K562 (cell line): ENCODE data around the gene CNTNAP3B. TPM values are rescaled to one million over a fixed set of nuclear protein-coding genes. Genes with fewer than 3 reads are reported as not detected.
"Not testable (repeated sequence)": the region's sequence is repeated elsewhere in the genome, so short reads cannot be mapped to it uniquely, and the experiment has no call there.

ENCODE experiments used
- ATAC-seq: fragments of 200-7000 bp; cut with Tn5 transposase; 3 replicates; pipeline ENCODE4 v1.9.1; 2020; ENCODE audit warnings: moderate library complexity
- BruUV-seq: library from RNA; stranded (reverse); fragments of 400-500 nt; replicated peaks from 2 replicates; lab custom pipeline; 2021; lab: Mats Ljungman, UMichigan
- CTCF ChIA-PET: fragments of 300-600 bp; formaldehyde crosslinking; extraction: SDS; loops from one replicate; lab custom pipeline; 2021; ENCODE audit warnings: low intra/inter-chr PET ratio; lab: Yijun Ruan, JAX
- POLR2A ChIA-PET: fragments of 300-600, 350-650 bp; sonication (Branson Sonifier 250); formaldehyde crosslinking; extraction: SDS; loops from one replicate; lab custom pipeline; 2021; ENCODE audit warnings: antibody characterized with exemption, inconsistent platforms; lab: Yijun Ruan, JAX
- DNase-seq, 4 experiments: peaks; one replicate each; pipeline versions ENCODE4 v3.0.0 to v3.0.0-alpha.2; 2011 to 2018; ENCODE audit warnings: low spot score in 3 of 4, mixed read lengths in 3 of 4; ENCODE audit errors: extremely low read depth in 1 of 4
- FAIRE-seq: peaks from 2 replicates; lab custom pipeline; 2011; peaks lifted over from hg19 to GRCh38; lab: Jason Lieb, UNC
- H2AFZ ChIP-seq: 2 replicates; pipeline ENCODE4 v1.6.0; 2011; ENCODE audit warnings: low read depth, low read length, control low read depth, inconsistent platforms
- H3K27ac ChIP-seq: fragments of 200-600 bp; 3 replicates; pipeline ENCODE4 v1.8.0; 2011; ENCODE audit warnings: low read depth, mild to moderate bottlenecking, control low read depth, inconsistent platforms, low read length, moderate library complexity, mixed read lengths; ENCODE audit errors: extremely low read depth
- H3K27me3 ChIP-seq, 2 experiments: fragments of 300-600 bp in 1 of 2; 2 replicates in 1 of 2; 3 replicates in 1 of 2; pipeline versions ENCODE4 v1.6.0 to v1.8.0; 2011; ENCODE audit warnings: inconsistent platforms in 2 of 2, low read length in 2 of 2, mild to moderate bottlenecking in 1 of 2, mixed read lengths in 1 of 2, moderate library complexity in 1 of 2; ENCODE audit not compliant: control insufficient read depth in 2 of 2, insufficient read depth in 2 of 2
- H3K36me3 ChIP-seq: fragments of 300-600 bp; 3 replicates; pipeline ENCODE4 v1.8.0; 2011; ENCODE audit warnings: mild to moderate bottlenecking, low read length, inconsistent platforms; ENCODE audit not compliant: control insufficient read depth, insufficient read depth
- H3K4me1 ChIP-seq, 2 experiments: fragments of 200-600 bp in 1 of 2; replicated peaks in 1 of 2; 2 replicates in 1 of 2; 3 replicates in 1 of 2; pipeline versions ENCODE4 v1.5.1 to v1.8.0; 2011; ENCODE audit warnings: inconsistent platforms in 2 of 2, low read length in 2 of 2, mild to moderate bottlenecking in 1 of 2, mixed read lengths in 1 of 2, moderate library complexity in 1 of 2; ENCODE audit not compliant: control insufficient read depth in 2 of 2, insufficient read depth in 2 of 2
- H3K4me2 ChIP-seq: 2 replicates; pipeline ENCODE4 v1.6.1; 2011; ENCODE audit warnings: low read length, control low read depth, inconsistent platforms, mixed read lengths; ENCODE audit not compliant: insufficient read depth
- H3K4me3 ChIP-seq: fragments of 200-600 bp; sonication (generic), shearing (Covaris generic); 2 replicates; pipeline ENCODE4 v1.5.1; 2016; ENCODE audit warnings: control low read depth, inconsistent platforms
- H3K79me2 ChIP-seq: fragments of 200-600 bp; 3 replicates; pipeline ENCODE4 v1.8.0; 2011; ENCODE audit warnings: low read length, inconsistent platforms; ENCODE audit not compliant: control insufficient read depth, insufficient read depth
- H3K9ac ChIP-seq, 2 experiments: 2 replicates each; pipeline versions ENCODE4 v1.6.0 to v1.6.1; 2011; ENCODE audit warnings: low read depth in 2 of 2, low read length in 2 of 2, control low read depth in 1 of 2, inconsistent platforms in 1 of 2, mild to moderate bottlenecking in 1 of 2, mixed read lengths in 1 of 2; ENCODE audit not compliant: insufficient read depth in 1 of 2
- H3K9me1 ChIP-seq: one replicate; pipeline ENCODE4 v1.6.0; 2011; ENCODE audit warnings: inconsistent platforms, mild to moderate bottlenecking, low read length, moderate library complexity; ENCODE audit not compliant: control insufficient read depth, insufficient read depth
- H3K9me3 ChIP-seq: replicated peaks from 2 replicates; pipeline ENCODE4 v1.5.1; 2011; ENCODE audit warnings: low read depth, low read length, inconsistent platforms; ENCODE audit not compliant: control insufficient read depth, insufficient read depth
- H4K20me1 ChIP-seq: replicated peaks from 2 replicates; pipeline ENCODE4 v1.6.1; 2011; ENCODE audit warnings: low read length, inconsistent platforms, mixed read lengths; ENCODE audit not compliant: control insufficient read depth, insufficient read depth
- WGBS: fragments of 100-300 bp; shearing (Covaris generic); methylation state at CpG from one replicate; pipeline ENCODE4 v1.1.6; 2016; ENCODE audit warnings: low coverage, mixed read lengths; ENCODE audit not compliant: insufficient coverage; ENCODE audit errors: missing lambda C conversion rate; 5-methylcytosine and 5-hydroxymethylcytosine counted together
- in situ Hi-C: fragments of 300-500 bp; cut with MboI; formaldehyde crosslinking; loops from 4 replicates; pipeline ENCODE4 v1.15.0; 2018; ENCODE audit warnings: inconsistent platforms, mixed read lengths
- intact Hi-C: fragments of 100-400 bp; cut with micrococcal nuclease; formaldehyde crosslinking; loops from 2 replicates; pipeline ENCODE4 v1.14.2; 2022
- polyA plus RNA-seq, 8 experiments: library from polyadenylated mRNA; depleted of rRNA in 4 of 8; stranded (reverse) in 5 of 8; unstranded in 3 of 8; fragments of >200 nt; fragmentation: Nextera tagmentation in 2 of 8; fragmentation: Illumina TruSeq in 1 of 8; extraction: Ambion mirVana in 2 of 8; extraction: Trizol in 1 of 8; gene quantifications; 2 replicates each; pipeline versions ENCODE4 v1.2.1 to v1.2.3, GENCODE V29; 2011 to 2014; ENCODE audit warnings: inconsistent platforms in 1 of 8, missing spikeins in 1 of 8
- total RNA-seq, 7 experiments: library from RNA; depleted of rRNA in 6 of 7; stranded (reverse); fragments of >200 nt in 6 of 7; fragmentation: Illumina TruSeq in 2 of 7; extraction: Trizol in 2 of 7; gene quantifications; 2 replicates each; pipeline versions ENCODE4 v1.2.1 to v1.2.3, GENCODE V29; 2011 to 2021; ENCODE audit warnings: low replicate concordance in 1 of 7

The CNTNAP3B gene
- total and polyA plus RNA-seq, 9 of the 15 experiments (the other 6 are each of a cell fraction or from before 2014, with no cell fraction given), result 0.27 to 1.5 (median 1.00) TPM

DNA sequence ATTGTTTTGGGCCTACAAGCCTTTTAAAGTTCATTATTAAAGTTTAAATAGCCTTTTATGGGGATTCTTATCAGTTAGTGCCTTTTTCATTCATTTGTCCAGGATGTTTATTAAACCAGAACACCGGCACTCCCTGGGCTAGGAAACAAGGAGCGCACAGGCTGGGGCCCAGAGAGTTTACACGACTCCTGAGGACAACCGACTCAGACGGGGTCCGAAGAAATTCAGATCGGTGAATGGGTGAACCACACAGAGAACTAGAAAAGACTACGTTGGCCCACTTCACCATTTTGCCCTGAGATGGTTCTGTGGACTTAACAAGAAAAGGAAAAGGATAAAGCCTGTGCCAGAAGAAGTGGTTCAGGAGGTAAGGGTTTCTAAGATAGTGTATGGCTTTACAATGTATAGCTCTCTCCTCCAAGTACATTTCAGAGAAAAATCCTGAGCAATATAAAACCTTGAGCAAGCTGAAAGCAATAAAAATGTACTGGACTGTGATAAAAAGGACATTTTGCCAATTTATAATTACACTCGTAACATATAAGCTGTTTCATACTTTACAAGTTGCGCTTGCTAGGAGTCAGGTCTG is 84.7 kb downstream of the CNTNAP3B start:
- H3K36me3 ChIP-seq, CTCF ChIA-PET, H3K4me1 ChIP-seq, ATAC-seq, H3K9me1 ChIP-seq, H3K9ac ChIP-seq, POLR2A ChIA-PET, FAIRE-seq, DNase-seq, H3K9me3 ChIP-seq, H3K79me2 ChIP-seq, H3K4me3 ChIP-seq, H2AFZ ChIP-seq, H3K4me2 ChIP-seq, BruUV-seq, H3K27me3 ChIP-seq, intact Hi-C loops, in situ Hi-C loops, H3K27ac ChIP-seq, H4K20me1 ChIP-seq: not testable (repeated sequence)
- whole genome bisulfite sequencing, result 5% methylated on average over 3 of the region's 10 CpGs

DNA sequence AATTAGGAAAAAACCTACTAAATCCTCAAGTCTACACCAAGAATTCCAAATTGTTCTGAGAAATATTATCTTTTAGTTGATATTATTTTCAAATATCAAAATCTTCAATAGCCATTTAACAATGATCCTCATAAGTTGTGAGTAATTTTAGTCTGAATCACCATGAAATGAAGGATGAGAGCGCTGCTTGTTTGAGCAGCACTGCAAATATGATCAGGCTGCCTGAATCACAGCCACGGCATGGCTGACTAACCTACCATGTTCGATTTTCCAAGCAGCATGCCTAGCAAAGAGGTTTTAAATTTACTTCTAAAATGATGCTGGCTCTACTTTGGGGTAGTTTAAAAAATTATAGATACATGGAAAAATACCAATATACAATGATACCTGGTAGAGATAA is 95.7 kb downstream of the CNTNAP3B start:
- H3K4me2 ChIP-seq, H3K79me2 ChIP-seq, ATAC-seq, DNase-seq, H2AFZ ChIP-seq, FAIRE-seq, H3K4me1 ChIP-seq, H4K20me1 ChIP-seq, H3K27me3 ChIP-seq, intact Hi-C loops, BruUV-seq, H3K27ac ChIP-seq, CTCF ChIA-PET, in situ Hi-C loops, H3K4me3 ChIP-seq, H3K9me3 ChIP-seq, H3K9me1 ChIP-seq, H3K9ac ChIP-seq, POLR2A ChIA-PET, H3K36me3 ChIP-seq: not testable (repeated sequence)
- no CpG with 5 or more reads among the region's 3 CpGs for WGBS

- in situ Hi-C loops, H3K79me2 ChIP-seq, H3K36me3 ChIP-seq, H2AFZ ChIP-seq, BruUV-seq, H3K27me3 ChIP-seq, H3K9me3 ChIP-seq, H3K9ac ChIP-seq, ATAC-seq, CTCF ChIA-PET, intact Hi-C loops, H3K4me3 ChIP-seq, FAIRE-seq, H3K4me1 ChIP-seq, POLR2A ChIA-PET, H3K9me1 ChIP-seq, H3K27ac ChIP-seq, DNase-seq, H4K20me1 ChIP-seq, H3K4me2 ChIP-seq: not testable (repeated sequence)
These were observed 108.6 kb downstream of the CNTNAP3B start for GRCh38 chr9:42020639-42021038.

GRCh38 chr9:42018220-42018922 is 110.9 kb downstream of the CNTNAP3B start:
- in situ Hi-C loops, H3K9me3 ChIP-seq, H3K9me1 ChIP-seq, CTCF ChIA-PET, H3K4me3 ChIP-seq, DNase-seq, H2AFZ ChIP-seq, H3K27ac ChIP-seq, H4K20me1 ChIP-seq, ATAC-seq, H3K36me3 ChIP-seq, BruUV-seq, FAIRE-seq, H3K9ac ChIP-seq, intact Hi-C loops, H3K4me2 ChIP-seq, H3K27me3 ChIP-seq, POLR2A ChIA-PET, H3K79me2 ChIP-seq, H3K4me1 ChIP-seq: not testable (repeated sequence)
- 0% methylated on average over 5 of the region's 7 CpGs for WGBS
